Left ventricle myocardium inferior (tissue), 1 donor: ENCODE data around the gene P2RX3. TPM values are rescaled to one million over a fixed set of nuclear protein-coding genes. Genes with fewer than 3 reads are reported as not detected.

Experiments
- DNase-seq: peaks from one replicate; pipeline ENCODE4 v3.0.0-alpha.2; 2020
- H3K27ac ChIP-seq: fragments of 200-600 bp; replicated peaks from 2 replicates; pipeline ENCODE4 v1.8.0; 2021
- H3K27me3 ChIP-seq: fragments of 200-600 bp; 2 replicates; pipeline ENCODE4 v1.8.0; 2021; ENCODE audit warnings: low read depth
- H3K36me3 ChIP-seq: fragments of 200-600 bp; 2 replicates; pipeline ENCODE4 v1.8.0; 2021
- H3K4me1 ChIP-seq: fragments of 200-600 bp; 2 replicates; pipeline ENCODE4 v1.8.0; 2021
- H3K4me3 ChIP-seq: fragments of 200-600 bp; 2 replicates; pipeline ENCODE4 v1.8.0; 2021; ENCODE audit warnings: mild to moderate bottlenecking, moderate library complexity
- H3K9me3 ChIP-seq: fragments of 200-600 bp; replicated peaks from 2 replicates; pipeline ENCODE4 v1.8.0; 2021
- intact Hi-C: fragments of 100-400 bp; cut with micrococcal nuclease; formaldehyde crosslinking; loops from one replicate; pipeline ENCODE4 v1.11.0; 2022
- total RNA-seq: library from RNA; stranded (reverse); fragmentation: NEBNext Ultra II Directional; extraction: Animal tissue kit (Norgen Biotek cat#: 25700); gene quantifications from one replicate; pipeline ENCODE4 v1.2.1, GENCODE V29; 2021
- TF ChIP-seq, protein P1 (sequence below): fragments of 200-600 bp; IDR thresholded peaks from 2 replicates; pipeline ENCODE4 v1.8.0; 2021; ENCODE audit warnings: antibody characterized with exemption, mild to moderate bottlenecking, borderline replicate concordance
- donor health status: DM: no; HTN: yes; CAD: no; lungs with severe emphysema.

Gene P2RX3
- total RNA-seq, 1 donor from 2014 or later = 1.4 TPM

GRCh38 chr11:57321388-57322255, 16.5 kb upstream of the P2RX3 start:
- Histone ChIP-seq H3K4me1 (peaks cover 95% of the 10 kb centered on the region), H3K4me3 (peak overlapping the region; percentile 86), H3K27ac (peak overlapping the region; percentile 97), H3K36me3 (peaks cover 44% of the 10 kb centered on the region), H3K9me3 (no peaks in the 10 kb centered on the region), H3K27me3 (no peaks in the 10 kb centered on the region)
- TF ChIP-seq, protein P1, sequence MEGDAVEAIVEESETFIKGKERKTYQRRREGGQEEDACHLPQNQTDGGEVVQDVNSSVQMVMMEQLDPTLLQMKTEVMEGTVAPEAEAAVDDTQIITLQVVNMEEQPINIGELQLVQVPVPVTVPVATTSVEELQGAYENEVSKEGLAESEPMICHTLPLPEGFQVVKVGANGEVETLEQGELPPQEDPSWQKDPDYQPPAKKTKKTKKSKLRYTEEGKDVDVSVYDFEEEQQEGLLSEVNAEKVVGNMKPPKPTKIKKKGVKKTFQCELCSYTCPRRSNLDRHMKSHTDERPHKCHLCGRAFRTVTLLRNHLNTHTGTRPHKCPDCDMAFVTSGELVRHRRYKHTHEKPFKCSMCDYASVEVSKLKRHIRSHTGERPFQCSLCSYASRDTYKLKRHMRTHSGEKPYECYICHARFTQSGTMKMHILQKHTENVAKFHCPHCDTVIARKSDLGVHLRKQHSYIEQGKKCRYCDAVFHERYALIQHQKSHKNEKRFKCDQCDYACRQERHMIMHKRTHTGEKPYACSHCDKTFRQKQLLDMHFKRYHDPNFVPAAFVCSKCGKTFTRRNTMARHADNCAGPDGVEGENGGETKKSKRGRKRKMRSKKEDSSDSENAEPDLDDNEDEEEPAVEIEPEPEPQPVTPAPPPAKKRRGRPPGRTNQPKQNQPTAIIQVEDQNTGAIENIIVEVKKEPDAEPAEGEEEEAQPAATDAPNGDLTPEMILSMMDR = no peak
- DNase-seq = no peak
- intact Hi-C loops = no loop called here

DNA sequence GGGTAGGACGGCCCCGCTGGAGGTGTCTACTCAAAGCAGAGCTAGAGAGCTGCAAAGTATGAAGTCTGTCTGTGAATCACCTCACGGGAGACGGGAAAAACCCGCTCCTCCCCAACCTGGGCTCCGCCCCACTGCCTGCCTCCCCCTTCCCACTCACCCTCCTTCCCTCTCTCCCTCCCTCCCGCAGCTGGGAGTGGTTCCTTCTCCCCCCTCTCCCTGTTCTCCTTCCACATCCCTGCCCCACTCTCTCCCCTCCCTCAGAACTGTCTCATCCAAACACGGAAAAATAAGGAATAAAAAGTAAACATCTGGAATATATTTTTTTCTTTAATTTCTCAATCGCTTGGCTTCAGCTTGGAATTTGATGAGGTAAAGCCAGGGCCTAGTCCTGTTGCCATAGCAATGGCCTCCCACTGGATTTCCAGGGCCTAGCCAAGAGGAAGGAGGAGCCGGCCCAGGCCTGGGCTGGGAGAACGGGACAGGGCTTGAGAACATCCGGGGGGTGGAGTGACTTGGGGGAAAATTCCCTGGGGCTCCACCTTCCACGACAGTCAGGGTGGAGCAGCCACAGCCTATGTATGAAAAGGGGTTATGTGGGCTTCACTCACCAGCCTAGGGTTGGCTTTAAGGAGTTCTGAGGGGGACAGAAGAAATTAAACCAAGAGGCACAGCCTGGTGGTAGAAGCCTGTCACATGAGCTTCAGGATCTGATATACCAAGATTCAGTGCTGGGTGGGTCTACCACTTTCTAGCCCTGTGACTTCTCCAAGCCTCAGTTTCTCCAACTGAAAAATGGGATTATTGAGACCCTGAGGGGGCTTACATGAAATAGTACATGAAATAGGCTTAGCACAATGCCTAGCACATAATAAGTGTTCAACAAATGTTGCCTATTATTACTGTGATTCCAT, 15.6 kb upstream of the P2RX3 start:
- peaks cover 91% of the 10 kb centered on the region for H3K4me1 ChIP-seq
- peak overlapping the region; percentile 86 for H3K4me3 ChIP-seq
- DNase-seq = peak; percentile 89
- intact Hi-C loops = no loop called here
- peaks cover 44% of the 10 kb centered on the region for H3K36me3 ChIP-seq
- peak overlapping the region; percentile 97 for H3K27ac ChIP-seq
- TF ChIP-seq, protein P1 = no peak
- H3K9me3 ChIP-seq = no peaks in the 10 kb centered on the region
- H3K27me3 ChIP-seq = no peaks in the 10 kb centered on the region

GRCh38 chr11:57323167-57323854, 14.8 kb upstream of the P2RX3 start:
- no peaks in the 10 kb centered on the region for H3K9me3 ChIP-seq
- peaks cover 45% of the 10 kb centered on the region for H3K36me3 ChIP-seq
- H3K27ac ChIP-seq = peak overlapping the region; percentile 97
- TF ChIP-seq, protein P1 = peak; percentile 14
- peaks cover 83% of the 10 kb centered on the region for H3K4me1 ChIP-seq
- H3K27me3 ChIP-seq = no peaks in the 10 kb centered on the region
- no peak for DNase-seq
- peak overlapping the region; percentile 86 for H3K4me3 ChIP-seq
- intact Hi-C loops = no loop called here

DNA sequence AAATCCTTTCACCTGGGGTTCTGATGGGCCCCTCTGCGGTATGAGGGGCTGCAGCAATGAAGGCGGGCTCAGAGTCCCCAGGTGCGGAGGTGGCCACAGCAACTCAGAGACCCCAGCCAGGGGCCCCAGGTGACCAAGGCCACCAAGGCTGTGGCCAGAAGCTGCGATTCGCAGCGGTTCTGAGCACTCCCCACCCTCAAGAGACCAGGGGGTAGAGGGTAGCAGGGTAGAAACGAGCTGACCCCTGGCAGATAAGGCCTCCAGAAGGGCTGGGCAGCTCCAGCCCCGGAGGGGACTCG, 14.3 kb upstream of the P2RX3 start:
- no peak for DNase-seq
- Histone ChIP-seq H3K4me3 (peak overlapping the region; percentile 86), H3K4me1 (peaks cover 78% of the 10 kb centered on the region), H3K27me3 (no peaks in the 10 kb centered on the region), H3K36me3 (peaks cover 47% of the 10 kb centered on the region), H3K27ac (peak overlapping the region; percentile 97), H3K9me3 (no peaks in the 10 kb centered on the region)
- TF ChIP-seq, protein P1 = no peak
- intact Hi-C loops = no loop called here

GRCh38 chr11:57324154-57324885, 13.8 kb upstream of the P2RX3 start:
- intact Hi-C loops = no loop called here
- Histone ChIP-seq H3K27ac (peak overlapping the region; percentile 97), H3K4me1 (peaks cover 73% of the 10 kb centered on the region), H3K4me3 (peak overlapping the region; percentile 86), H3K27me3 (no peaks in the 10 kb centered on the region), H3K36me3 (peaks cover 47% of the 10 kb centered on the region), H3K9me3 (no peaks in the 10 kb centered on the region)
- peak; percentile 53 for DNase-seq
- TF ChIP-seq, protein P1 = no peak
